Fibroblast of mammary gland (primary cell): ENCODE measurements around the gene ACTG1.
"Not testable (repeated sequence)": the region's sequence is repeated elsewhere in the genome, so short reads cannot be mapped to it uniquely, and the experiment has no call there.

Experiments used
- DNase-seq: peaks from one replicate; pipeline ENCODE4 v3.0.0-alpha.2; 2010; ENCODE audit warnings: low read depth
- H3K4me3 ChIP-seq: 2 replicates; pipeline ENCODE4 v1.5.1; 2011; ENCODE audit warnings: low read depth, mild to moderate bottlenecking, low read length, moderate library complexity; ENCODE audit not compliant: control insufficient read depth
- CTCF ChIP-seq: conservative IDR thresholded peaks from 2 replicates; pipeline ENCODE4 v1.5.1; 2011; ENCODE audit warnings: low read depth, low read length, inconsistent platforms; ENCODE audit not compliant: control insufficient read depth, insufficient read depth

Gene ACTG1

GRCh38 chr17:81532490-81533287, 20.1 kb upstream of the ACTG1 start:
- no peak for DNase-seq
- TF ChIP-seq CTCF, result no peak
- no peak overlapping the region for H3K4me3 ChIP-seq

- DNase-seq, H3K4me3 ChIP-seq: not testable (repeated sequence)
Observed at GRCh38 chr17:81531998-81532404, 19.4 kb upstream of the ACTG1 start.

GRCh38 chr17:81531013-81531412, 18.4 kb upstream of the ACTG1 start:
- not testable (repeated sequence) for DNase-seq, H3K4me3 ChIP-seq

GRCh38 chr17:81529437-81529803, 16.8 kb upstream of the ACTG1 start:
- DNase-seq, result no peak
- H3K4me3 ChIP-seq, result no peak overlapping the region
- no peak for TF ChIP-seq CTCF

- no peak for DNase-seq
- no peak for TF ChIP-seq CTCF
- no peak overlapping the region for H3K4me3 ChIP-seq
Observed at GRCh38 chr17:81528651-81529436, 16.2 kb upstream of the ACTG1 start.

GRCh38 chr17:81528384-81528650, 15.7 kb upstream of the ACTG1 start:
- no peak for TF ChIP-seq CTCF
- DNase-seq, result no peak
- no peak overlapping the region for H3K4me3 ChIP-seq

- peak; percentile 26 for TF ChIP-seq CTCF
- peak; percentile 33 for DNase-seq
- no peak within 1 kb of the TSS for H3K4me3 ChIP-seq
Observed at GRCh38 chr17:81527591-81528383, 15.2 kb upstream of the ACTG1 start, which contains the start of gene FSCN2. Gene FSCN2 (plus strand): TSS chr17:81528377. CDS start chr17:81528532, 155 bp downstream.
